Urinary bladder (tissue), 4 donors: ENCODE measurements around the gene GOLGA6L10. TPM values are rescaled to one million over a fixed set of nuclear protein-coding genes. Genes with fewer than 3 reads are reported as not detected.
"Not testable (repeated sequence)": the region's sequence is repeated elsewhere in the genome, so short reads cannot be mapped to it uniquely, and the experiment has no call there.

Experiments
- DNase-seq: peaks from one replicate; pipeline ENCODE4 v3.0.0-alpha.2; 2015; ENCODE audit errors: extremely low spot score
- H3K27ac ChIP-seq: one replicate; pipeline ENCODE4 v1.5.1; 2013; ENCODE audit warnings: low read depth, mild to moderate bottlenecking, moderate library complexity
- H3K36me3 ChIP-seq: one replicate; pipeline ENCODE4 v1.6.1; 2013; ENCODE audit warnings: mild to moderate bottlenecking, moderate library complexity; ENCODE audit not compliant: insufficient read depth
- H3K4me1 ChIP-seq: one replicate; pipeline ENCODE4 v1.6.1; 2013; ENCODE audit warnings: mild to moderate bottlenecking, moderate library complexity; ENCODE audit not compliant: insufficient read depth
- H3K4me3 ChIP-seq: one replicate; pipeline ENCODE4 v1.5.1; 2013; ENCODE audit warnings: low read depth, low read length
- WGBS: extraction: QIAGEN DNeasy Blood & Tissue Kit; methylation state at CpG from one replicate; pipeline ENCODE4 v1.1.7; 2013; 5-methylcytosine and 5-hydroxymethylcytosine counted together
- polyA plus RNA-seq: library from polyadenylated mRNA; stranded (reverse); fragments of 200-250 nt; gene quantifications from one replicate; pipeline ENCODE4 v1.2.3, GENCODE V29; 2013
- total RNA-seq: library from RNA; depleted of rRNA; stranded (reverse); fragments of >200 nt; gene quantifications from one replicate; pipeline ENCODE4 v1.2.3, GENCODE V29; 2014
- donor health status: healthy with polysubstance abuse.
- donor health status: healthy.

The GOLGA6L10 gene
- total and polyA plus RNA-seq, 2 donors: 1.1 to 2.0 TPM

- not testable (repeated sequence) for H3K27ac ChIP-seq, H3K4me3 ChIP-seq, H3K36me3 ChIP-seq, H3K4me1 ChIP-seq, DNase-seq
- WGBS: 94% methylated on average over 7 of the region's 9 CpGs
Measured at GRCh38 chr15:82334554-82334932, 14.7 kb downstream of the GOLGA6L10 start.

- not testable (repeated sequence) for H3K4me3 ChIP-seq, DNase-seq, H3K36me3 ChIP-seq, H3K4me1 ChIP-seq, H3K27ac ChIP-seq
- 72% methylated on average over 39 of the region's 43 CpGs for WGBS
Measured at GRCh38 chr15:82333603-82334553, 15.4 kb downstream of the GOLGA6L10 start.

DNA sequence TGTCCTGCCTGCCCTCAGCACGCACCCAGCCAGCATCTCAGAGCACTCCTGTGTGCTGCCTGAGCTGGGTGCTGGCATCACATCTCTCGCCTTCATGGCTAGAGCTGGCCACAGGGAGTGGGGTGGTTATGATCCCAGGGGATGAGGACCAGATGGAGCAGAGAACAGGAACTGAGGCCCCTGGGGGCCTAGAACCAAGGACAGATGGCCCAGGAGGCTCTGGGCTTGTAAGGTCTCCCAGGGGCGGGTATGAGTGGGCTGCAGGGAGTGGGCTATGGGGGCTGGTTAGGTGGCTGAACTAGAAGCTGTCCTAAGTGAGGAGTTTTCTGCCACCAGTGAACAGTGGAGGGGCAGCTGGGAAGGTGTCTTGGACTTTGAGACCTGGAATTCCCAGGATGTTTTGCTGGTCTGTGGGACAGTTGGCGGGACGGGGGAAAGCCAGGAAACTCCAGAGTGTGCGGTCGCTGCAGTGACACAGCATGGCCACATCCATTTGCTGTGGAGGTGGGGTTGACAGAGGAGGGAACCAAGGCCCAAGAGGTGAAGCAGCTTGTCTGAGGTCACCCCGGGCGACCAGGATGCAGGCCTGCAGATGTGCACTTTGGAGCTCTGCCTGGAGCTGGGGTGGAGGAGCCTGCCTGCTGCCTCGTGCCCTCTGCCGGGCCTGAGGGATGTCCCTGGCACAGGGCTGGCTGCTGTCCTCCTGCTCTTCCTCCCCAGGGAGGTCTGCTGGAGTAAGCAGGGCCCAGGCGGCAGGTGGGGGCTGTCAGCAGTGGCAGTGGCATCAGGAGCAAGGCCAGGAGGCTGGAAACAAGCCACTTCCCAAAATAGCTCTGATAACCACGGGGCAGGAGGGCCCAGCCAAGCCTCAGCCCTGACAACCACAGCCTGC is 16.3 kb downstream of the GOLGA6L10 start:
- H3K36me3 ChIP-seq, H3K27ac ChIP-seq, H3K4me3 ChIP-seq, H3K4me1 ChIP-seq, DNase-seq: not testable (repeated sequence)
- 32% methylated on average over 8 of the region's 13 CpGs for WGBS

DNA sequence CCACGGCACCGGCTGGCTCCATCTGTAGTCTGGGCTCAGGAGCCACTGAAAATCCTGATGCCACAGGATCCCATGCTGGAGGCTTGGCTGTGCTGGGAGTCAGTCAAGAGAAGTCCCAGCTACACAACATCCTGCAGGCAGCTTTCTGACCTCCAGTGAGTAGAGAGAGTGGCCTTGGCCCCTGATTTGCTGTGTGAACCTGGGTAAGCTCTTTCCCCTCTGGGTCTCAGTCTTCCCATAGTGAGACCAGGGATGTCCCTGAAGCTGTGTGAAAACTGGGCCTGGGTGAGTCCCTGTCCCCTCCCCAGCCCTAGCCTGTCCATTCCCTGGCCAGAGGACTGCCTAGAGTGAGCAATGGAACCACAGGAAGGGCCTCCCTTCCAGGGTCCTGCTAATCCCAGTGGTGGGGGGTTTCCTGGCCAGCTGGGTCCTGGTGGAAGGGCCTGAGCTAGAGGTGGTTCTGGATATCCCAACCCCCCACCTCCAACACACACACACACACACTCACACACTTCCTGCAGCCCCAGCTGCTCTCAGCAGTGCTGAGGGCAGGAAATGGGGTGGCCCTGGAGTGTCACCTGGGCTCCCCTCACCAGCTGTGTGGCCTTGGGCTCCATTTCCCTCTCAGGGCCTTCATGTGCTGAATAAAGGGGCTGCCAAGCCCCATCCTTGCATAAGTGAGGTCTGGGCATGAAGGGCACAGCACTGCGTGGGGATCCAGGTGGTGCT is 17.5 kb downstream of the GOLGA6L10 start:
- H3K36me3 ChIP-seq, DNase-seq, H3K4me1 ChIP-seq, H3K4me3 ChIP-seq, H3K27ac ChIP-seq: not testable (repeated sequence)
- WGBS: 88% methylated on average over 3 of the region's 3 CpGs

GRCh38 chr15:82330921-82331320 is 18.4 kb downstream of the GOLGA6L10 start:
- H3K4me3 ChIP-seq, H3K4me1 ChIP-seq, DNase-seq, H3K36me3 ChIP-seq, H3K27ac ChIP-seq: not testable (repeated sequence)
- 92% methylated on average over 6 of the region's 11 CpGs for WGBS

DNA sequence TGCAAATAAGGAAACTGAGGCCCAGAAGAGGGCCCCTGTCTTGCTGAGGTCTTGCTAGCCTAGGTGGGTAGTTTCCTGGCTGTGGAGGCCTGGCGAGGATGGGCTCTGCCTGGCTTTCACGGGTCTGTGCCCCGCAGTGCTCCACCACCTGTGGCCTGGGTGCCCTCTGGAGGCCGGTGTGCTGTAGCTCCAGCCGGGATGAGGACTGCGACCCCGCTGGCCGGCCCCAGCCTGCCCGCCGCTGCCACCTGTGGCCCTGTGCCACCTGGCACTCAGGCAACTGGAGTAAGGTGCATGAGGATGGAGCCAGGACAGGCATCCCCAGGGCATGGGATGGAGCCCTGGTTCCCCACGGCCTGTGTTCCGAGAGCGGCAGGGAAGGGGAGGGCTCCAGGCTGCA is 20.2 kb downstream of the GOLGA6L10 start:
- not testable (repeated sequence) for H3K36me3 ChIP-seq, H3K4me1 ChIP-seq, DNase-seq, H3K4me3 ChIP-seq, H3K27ac ChIP-seq
- 79% methylated on average over 5 of the region's 13 CpGs for WGBS

DNA sequence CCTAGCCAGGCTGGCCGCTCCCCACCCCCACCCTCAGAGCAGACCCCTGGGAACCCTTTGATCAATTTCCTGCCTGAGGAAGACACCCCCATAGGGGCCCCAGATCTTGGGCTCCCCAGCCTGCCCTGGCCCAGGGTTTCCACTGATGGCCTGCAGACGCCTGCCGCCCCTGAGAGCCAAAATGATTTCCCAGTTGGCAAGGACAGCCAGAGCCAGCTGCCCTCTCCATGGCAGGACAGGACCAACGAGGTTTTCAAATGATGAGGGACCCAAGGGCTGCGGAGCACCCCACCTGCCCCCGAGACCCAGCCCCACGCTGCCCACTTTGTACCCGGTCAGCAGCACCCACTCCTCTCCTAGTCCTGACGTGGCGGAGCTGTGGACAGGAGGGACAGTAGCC is 21.9 kb downstream of the GOLGA6L10 start:
- H3K27ac ChIP-seq, DNase-seq, H3K4me3 ChIP-seq, H3K36me3 ChIP-seq, H3K4me1 ChIP-seq: not testable (repeated sequence)
- 93% methylated on average over 8 of the region's 10 CpGs for WGBS

GRCh38 chr15:82326896-82327295 is 22.4 kb downstream of the GOLGA6L10 start:
- DNase-seq, H3K27ac ChIP-seq, H3K4me3 ChIP-seq, H3K4me1 ChIP-seq, H3K36me3 ChIP-seq: not testable (repeated sequence)
- WGBS: 86% methylated on average over 20 of the region's 23 CpGs

GRCh38 chr15:82325646-82326045 is 23.6 kb downstream of the GOLGA6L10 start:
- H3K36me3 ChIP-seq, H3K4me1 ChIP-seq, H3K27ac ChIP-seq, DNase-seq, H3K4me3 ChIP-seq: not testable (repeated sequence)
- 89% methylated on average over 10 of the region's 10 CpGs for WGBS

- DNase-seq: not testable (repeated sequence)
- WGBS: 83% methylated on average over 6 of the region's 6 CpGs
Measured at GRCh38 chr15:82324831-82325230, 24.4 kb downstream of the GOLGA6L10 start.

DNA sequence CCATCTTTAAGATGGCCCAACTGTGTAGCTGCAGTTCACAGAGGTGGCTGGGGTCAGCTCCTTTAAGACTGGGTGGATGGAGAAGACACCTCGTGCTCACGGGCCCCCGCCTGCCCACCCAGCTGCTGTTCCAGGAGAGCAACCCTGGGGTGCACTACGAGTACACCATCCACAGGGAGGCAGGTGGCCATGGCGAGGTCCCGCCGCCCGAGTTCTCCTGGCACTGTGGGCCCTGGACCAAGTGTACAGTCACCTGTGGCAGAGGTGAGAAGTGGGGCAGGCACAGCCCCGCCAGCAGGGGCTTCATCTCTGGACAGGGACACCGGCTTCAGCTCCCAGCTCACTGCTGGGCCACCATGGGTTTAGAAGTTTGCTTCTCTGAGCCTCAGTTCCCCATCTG is 26.8 kb downstream of the GOLGA6L10 start:
- H3K4me1 ChIP-seq, H3K27ac ChIP-seq, H3K4me3 ChIP-seq, DNase-seq, H3K36me3 ChIP-seq: not testable (repeated sequence)
- 81% methylated on average over 6 of the region's 10 CpGs for WGBS

More at GRCh38 chr15:82324831-82325230, 24.4 kb downstream of the GOLGA6L10 start:
- not testable (repeated sequence) for H3K36me3 ChIP-seq, H3K4me1 ChIP-seq, H3K4me3 ChIP-seq, H3K27ac ChIP-seq

DNA sequence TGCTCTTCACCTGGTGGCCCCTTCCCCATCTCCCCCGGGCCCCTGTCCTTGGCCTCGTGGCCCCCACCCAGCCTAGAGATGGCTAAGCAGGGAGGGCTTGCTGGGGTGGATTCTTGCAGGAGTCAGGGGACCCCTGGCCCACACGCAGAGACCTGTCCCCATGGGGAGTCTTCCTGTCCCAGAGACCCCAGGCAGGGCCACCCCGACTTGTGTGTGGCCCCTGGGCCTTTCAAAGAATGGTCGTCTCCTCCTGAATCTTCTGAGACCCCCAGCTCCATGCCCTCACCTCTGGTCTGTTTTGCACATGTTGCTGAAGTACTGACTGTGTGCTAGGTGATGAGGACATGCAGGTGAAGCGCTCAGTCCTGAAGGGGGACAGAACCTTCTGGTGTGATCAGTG is 28.4 kb downstream of the GOLGA6L10 start:
- not testable (repeated sequence) for H3K27ac ChIP-seq, H3K36me3 ChIP-seq, H3K4me3 ChIP-seq, H3K4me1 ChIP-seq, DNase-seq
- 81% methylated on average over 3 of the region's 6 CpGs for WGBS

DNA sequence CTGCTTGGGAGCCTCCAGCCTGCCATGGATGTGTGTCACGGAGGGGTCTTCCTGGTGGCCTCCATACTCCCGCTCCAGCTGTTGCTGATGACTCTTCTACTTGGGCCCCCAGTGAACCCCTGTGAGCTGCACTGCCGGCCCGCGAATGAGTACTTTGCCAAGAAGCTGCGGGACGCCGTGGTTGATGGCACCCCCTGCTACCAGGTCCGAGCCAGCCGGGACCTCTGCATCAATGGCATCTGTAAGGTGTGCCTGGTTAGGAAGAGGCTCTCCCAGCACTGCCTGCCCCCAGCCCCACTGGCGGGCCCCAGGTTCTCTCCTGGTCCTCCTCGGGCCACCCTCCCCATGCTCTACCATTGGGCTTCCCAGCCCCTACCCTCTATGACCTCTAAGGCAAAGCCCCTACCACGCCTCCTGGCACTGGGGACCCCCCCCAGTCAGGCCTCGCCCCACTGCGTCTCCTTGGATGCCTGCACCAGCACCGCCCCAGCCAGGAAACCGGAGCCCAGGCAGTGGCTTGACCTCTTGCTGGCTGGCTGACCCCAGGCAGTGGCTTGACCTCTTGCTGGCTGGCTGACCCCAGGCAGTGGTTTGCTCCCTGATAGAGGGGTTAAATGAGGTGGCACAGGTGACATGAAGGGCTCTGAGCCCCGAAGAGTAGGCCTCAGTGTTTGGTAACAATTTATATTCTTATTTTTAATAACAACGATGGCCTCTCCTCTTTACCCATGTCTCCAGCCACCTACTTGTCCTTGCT is 29.6 kb downstream of the GOLGA6L10 start:
- H3K27ac ChIP-seq, H3K36me3 ChIP-seq, DNase-seq, H3K4me1 ChIP-seq, H3K4me3 ChIP-seq: not testable (repeated sequence)
- WGBS: 88% methylated on average over 16 of the region's 19 CpGs
